Ishikawa (cell line): ENCODE data around the gene ITGA11.

Experiments
- CEBPB ChIP-seq: IDR thresholded peaks from 2 replicates; pipeline ENCODE4 v1.6.1; 2012
- CREB1 ChIP-seq: IDR thresholded peaks from 2 replicates; pipeline ENCODE4 v1.6.1; 2012; ENCODE audit warnings: low read depth
- EGR1 ChIP-seq: IDR thresholded peaks from 2 replicates; pipeline ENCODE4 v1.6.1; 2012
- EP300 ChIP-seq: IDR thresholded peaks from 2 replicates; pipeline ENCODE4 v1.6.1; 2012; ENCODE audit warnings: borderline replicate concordance
- FOXM1 ChIP-seq: IDR thresholded peaks from 2 replicates; pipeline ENCODE4 v1.6.1; 2012; ENCODE audit warnings: low read depth, borderline replicate concordance
- MAX ChIP-seq: IDR thresholded peaks from 2 replicates; pipeline ENCODE4 v1.6.1; 2012
- NFIC ChIP-seq: IDR thresholded peaks from 2 replicates; pipeline ENCODE4 v1.6.1; 2012
- RAD21 ChIP-seq: IDR thresholded peaks from 2 replicates; pipeline ENCODE4 v1.6.1; 2012; ENCODE audit warnings: low read depth
- REST ChIP-seq: IDR thresholded peaks from 2 replicates; pipeline ENCODE4 v1.6.1; 2012; ENCODE audit warnings: low read depth, mild to moderate bottlenecking
- TAF1 ChIP-seq: IDR thresholded peaks from 2 replicates; pipeline ENCODE4 v1.6.1; 2012; ENCODE audit warnings: low read depth, mild to moderate bottlenecking
- TCF12 ChIP-seq: IDR thresholded peaks from 2 replicates; pipeline ENCODE4 v1.6.1; 2012; ENCODE audit warnings: low read depth
- TEAD4 ChIP-seq: IDR thresholded peaks from 2 replicates; pipeline ENCODE4 v1.6.1; 2012
- USF1 ChIP-seq: IDR thresholded peaks from 2 replicates; pipeline ENCODE4 v1.6.1; 2012
- YY1 ChIP-seq: IDR thresholded peaks from 2 replicates; pipeline ENCODE4 v1.6.1; 2012; ENCODE audit warnings: low read depth
- ZBTB7A ChIP-seq: IDR thresholded peaks from 2 replicates; pipeline ENCODE4 v1.6.1; 2012; ENCODE audit warnings: low read depth

Gene ITGA11

GRCh38 chr15:68313501-68314410, 118.2 kb downstream of the ITGA11 start:
- no peak for TF ChIP-seq EGR1
- no peak for TF ChIP-seq NFIC
- TF ChIP-seq MAX, result no peak
- TF ChIP-seq TEAD4, result no peak
- TF ChIP-seq CREB1, result no peak
- no peak for TF ChIP-seq CEBPB
- no peak for TF ChIP-seq EP300
- TF ChIP-seq FOXM1, result no peak
- no peak for TF ChIP-seq ZBTB7A
- TF ChIP-seq USF1, result no peak
- TF ChIP-seq TAF1, result no peak
- TF ChIP-seq REST, result no peak
- TF ChIP-seq RAD21, result no peak
- TF ChIP-seq YY1, result no peak
- TF ChIP-seq TCF12, result no peak

- no peak for TF ChIP-seq YY1
- TF ChIP-seq MAX, result no peak
- no peak for TF ChIP-seq EP300
- TF ChIP-seq FOXM1, result no peak
- no peak for TF ChIP-seq TAF1
- TF ChIP-seq EGR1, result no peak
- TF ChIP-seq CEBPB, result no peak
- no peak for TF ChIP-seq TEAD4
- TF ChIP-seq CREB1, result no peak
- no peak for TF ChIP-seq USF1
- TF ChIP-seq RAD21, result no peak
- no peak for TF ChIP-seq ZBTB7A
- TF ChIP-seq NFIC, result no peak
- TF ChIP-seq REST, result no peak
- TF ChIP-seq TCF12, result no peak
Measured at GRCh38 chr15:68312701-68313204, 119.2 kb downstream of the ITGA11 start.

GRCh38 chr15:68311859-68312557, 120.0 kb downstream of the ITGA11 start:
- TF ChIP-seq CREB1, result no peak
- no peak for TF ChIP-seq YY1
- no peak for TF ChIP-seq EP300
- TF ChIP-seq ZBTB7A, result no peak
- TF ChIP-seq EGR1, result no peak

- TF ChIP-seq MAX (no peak), USF1 (no peak), YY1 (no peak), CREB1 (no peak), RAD21 (no peak), REST (no peak), TCF12 (no peak), FOXM1 (no peak), ZBTB7A (no peak), NFIC (no peak), TEAD4 (no peak), EGR1 (no peak), CEBPB (no peak), TAF1 (no peak), EP300 (no peak)
Measured at GRCh38 chr15:68311464-68311835, 120.5 kb downstream of the ITGA11 start.
